Measurements from ENCODE around the gene PIEZO1. TPM values are rescaled to one million over a fixed set of nuclear protein-coding genes. Genes with fewer than 3 reads are reported as not detected.

The PIEZO1 gene
- total and polyA plus RNA-seq, 9 of the 15 experiments (the other 6 are each of a cell fraction or from before 2014, with no cell fraction given) = 3.6 to 432 (median 131) TPM

- peak; percentile 35 for FAIRE-seq
- in situ Hi-C loops (cut with MboI) (no loop called here), intact Hi-C loops (cut with micrococcal nuclease) (loop anchor here (10.0 kb wide), 1 partner anchor 756 kb away; the partner anchor contains the start of gene RPL13)
- ChIA-PET CTCF (ENCODE audit: low intra/inter-chr PET ratio) (no interaction called here), POLR2A (interaction anchor here (0.6 to 6.1 kb wide), 12 partner anchors 9 to 372 kb away, joined by 3 to 50 read pairs (median 8); partner anchors contain the start of gene PIEZO1)
- peak overlapping the region; percentile 96; the same call in 1 of the 2 replicates for H3K4me2 ChIP-seq (ENCODE audit: insufficient read depth, low read length)
- peaks cover 67% of the 10 kb centered on the region for H3K79me2 ChIP-seq (ENCODE audit: control insufficient read depth, insufficient read depth, low read length)
- H3K4me1 ChIP-seq (replicated peaks in 1 of 2; ENCODE audit: control insufficient read depth in 2 of 2, insufficient read depth in 2 of 2, low read length in 2 of 2) = peaks cover 14 to 90% of the 10 kb centered on the region in 2 experiments
- DNase-seq (ENCODE audit: extremely low read depth in 1 of 4, low spot score in 3 of 4) = peak in 1 of 4 experiments; percentile 50
- no peak for ATAC-seq
- WGBS (ENCODE audit: insufficient coverage, low coverage, missing lambda C conversion rate) = 74% methylated on average over 10 of the region's 10 CpGs
- no TSS peak for BruUV-seq (replicated peaks)
- no peak overlapping the region for H2AFZ ChIP-seq (ENCODE audit: low read depth, low read length)
- peaks cover 34% of the 10 kb centered on the region; the same call in 1 of the 2 replicates for H4K20me1 ChIP-seq (replicated peaks; ENCODE audit: control insufficient read depth, insufficient read depth, low read length)
- peaks cover 69% of the 10 kb centered on the region; the same call in 2 of the 3 replicates for H3K36me3 ChIP-seq (ENCODE audit: control insufficient read depth, insufficient read depth, low read length)
- H3K9me1 ChIP-seq (ENCODE audit: control insufficient read depth, insufficient read depth, low read length) = no peaks in the 10 kb centered on the region
- H3K9me3 ChIP-seq (replicated peaks; ENCODE audit: control insufficient read depth, insufficient read depth, low read depth, low read length) = no peaks in the 10 kb centered on the region
- H3K27ac ChIP-seq (ENCODE audit: extremely low read depth, low read depth, low read length) = peak overlapping the region; percentile 16; the same call in 2 of the 3 replicates
- peak overlapping the region; percentile 64; the same call in 1 of the 2 replicates for H3K4me3 ChIP-seq
- peak overlapping the region in 1 of 2 experiments; percentile 99; a peak in 3 of 4 replicates for H3K9ac ChIP-seq (ENCODE audit: insufficient read depth in 1 of 2, low read depth in 2 of 2, low read length in 2 of 2)
- H3K27me3 ChIP-seq (ENCODE audit: control insufficient read depth in 2 of 2, insufficient read depth in 2 of 2, low read length in 2 of 2) = no peaks in the 10 kb centered on the region; a peak in 1 of 5 replicates
- TF ChIP-seq BACH1 (tag; IDR thresholded peaks at IDR 0.05) (no peak), ARID4B (CRISPR knock-in tag; IDR thresholded peaks at IDR 0.05) (no peak), ETS1 (conservative IDR thresholded peaks at IDR 0.05; ENCODE audit: control insufficient read depth, low read depth, low read length) (no peak), POLR2AphosphoS2 (IDR thresholded peaks at IDR 0.05; ENCODE audit: low read length) (0 out of 2 replicates have a peak, but pooled peaks have one; percentile 67), KLF10 (CRISPR knock-in tag; IDR thresholded peaks at IDR 0.05) (no peak), ZNF717 (CRISPR knock-in tag; IDR thresholded peaks at IDR 0.05) (no peak), POLR2A (conservative IDR thresholded peaks at IDR 0.05) (peak; percentile 68), SETDB1 (IDR thresholded peaks at IDR 0.05; ENCODE audit: low read length) (no peak), ATF6 (CRISPR knock-in tag; IDR thresholded peaks at IDR 0.05) (no peak), ARNT (IDR thresholded peaks at IDR 0.05) (no peak), ZNF280A (IDR thresholded peaks at IDR 0.05; ENCODE audit: low read depth, partially characterized antibody) (no peak), CBX1 (IDR thresholded peaks at IDR 0.05; ENCODE audit: low read depth) (peak; percentile 23; the same call in 1 of the 2 replicates), ZNF778 (CRISPR knock-in tag; IDR thresholded peaks at IDR 0.05) (no peak)
These were observed 24.2 kb upstream of the PIEZO1 start for GRCh38 chr16:88809068-88809675.
